ENCODE data around the gene RUNX3. TPM values are rescaled to one million over a fixed set of nuclear protein-coding genes. Genes with fewer than 3 reads are reported as not detected.

Gene RUNX3
- total RNA-seq, 6 experiments from 2014 or later = 0.46 to 3.1 (median 0.84) TPM

DNA sequence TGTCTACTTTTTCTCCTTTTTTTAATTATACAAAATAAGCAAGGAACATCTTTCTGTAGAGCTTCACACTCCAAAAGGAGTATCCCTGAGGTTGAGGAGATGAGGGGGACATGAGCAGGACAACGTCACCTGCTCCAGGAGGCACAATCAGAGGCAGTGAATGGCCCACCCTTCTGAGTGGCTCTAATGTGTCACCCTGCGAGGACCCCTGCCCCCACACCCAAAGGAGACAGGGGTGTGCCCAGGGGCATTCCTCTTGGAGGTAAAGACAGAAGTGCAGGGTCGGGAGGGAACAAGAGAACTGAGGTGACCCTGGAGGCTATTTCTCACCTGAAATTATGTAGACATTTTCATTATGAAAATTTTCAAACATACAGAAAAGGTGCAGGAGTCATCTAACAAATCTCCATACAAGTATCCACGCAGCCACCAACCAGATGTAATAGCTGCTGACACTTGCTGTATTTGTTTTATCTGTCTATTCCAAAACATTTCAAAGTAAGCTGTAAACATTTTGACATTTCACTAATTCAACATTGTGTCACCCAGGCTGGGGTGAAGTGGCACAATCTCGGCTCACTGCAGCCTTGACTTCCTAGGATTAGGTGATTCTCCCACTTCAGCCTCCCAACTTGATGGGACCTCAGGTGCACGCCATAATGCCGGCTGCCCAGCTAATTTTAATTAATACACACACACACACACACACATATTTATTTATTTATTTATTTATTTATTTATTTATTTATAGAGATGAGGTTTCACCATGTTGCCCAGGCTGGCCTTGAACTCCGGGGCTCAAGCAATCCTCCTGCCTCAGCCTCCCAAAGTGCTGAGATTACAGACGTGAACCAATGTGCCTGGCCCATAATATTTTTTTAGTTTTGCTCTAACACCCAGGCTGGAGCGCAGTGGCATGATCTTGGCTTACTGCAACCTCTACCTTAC lies 70.7 kb downstream of the RUNX3 start:
- Histone ChIP-seq H3K36me3 (no peaks in the 10 kb centered on the region), H3K4me1 (no peaks in the 10 kb centered on the region)
- intact Hi-C loops (cut with DNase I) = loop anchor here (10.0 kb wide), 2 partner anchors 45 to 185 kb away; no protein-coding TSS in a partner anchor

DNA sequence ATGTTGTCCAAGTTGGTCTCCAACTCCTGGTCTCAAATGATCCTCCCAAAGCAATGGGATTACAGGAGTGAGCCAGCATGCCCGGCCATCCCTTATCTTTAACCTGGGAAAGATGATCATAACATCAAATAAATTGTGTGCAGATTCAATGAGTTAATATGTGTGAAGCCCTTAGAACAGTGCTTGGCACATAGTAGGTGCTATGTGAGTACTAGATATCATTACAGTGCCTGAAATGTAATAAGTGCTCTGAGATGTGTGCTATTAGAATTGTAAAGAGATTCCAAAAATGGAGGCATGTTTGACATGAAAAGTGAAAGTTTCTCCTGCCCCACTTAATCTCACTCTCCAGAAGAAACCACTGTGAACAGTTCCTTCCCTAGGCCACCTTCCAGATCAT lies 71.8 kb downstream of the RUNX3 start:
- no peaks in the 10 kb centered on the region for H3K36me3 ChIP-seq
- no peaks in the 10 kb centered on the region for H3K4me1 ChIP-seq
- TF ChIP-seq, protein P1, sequence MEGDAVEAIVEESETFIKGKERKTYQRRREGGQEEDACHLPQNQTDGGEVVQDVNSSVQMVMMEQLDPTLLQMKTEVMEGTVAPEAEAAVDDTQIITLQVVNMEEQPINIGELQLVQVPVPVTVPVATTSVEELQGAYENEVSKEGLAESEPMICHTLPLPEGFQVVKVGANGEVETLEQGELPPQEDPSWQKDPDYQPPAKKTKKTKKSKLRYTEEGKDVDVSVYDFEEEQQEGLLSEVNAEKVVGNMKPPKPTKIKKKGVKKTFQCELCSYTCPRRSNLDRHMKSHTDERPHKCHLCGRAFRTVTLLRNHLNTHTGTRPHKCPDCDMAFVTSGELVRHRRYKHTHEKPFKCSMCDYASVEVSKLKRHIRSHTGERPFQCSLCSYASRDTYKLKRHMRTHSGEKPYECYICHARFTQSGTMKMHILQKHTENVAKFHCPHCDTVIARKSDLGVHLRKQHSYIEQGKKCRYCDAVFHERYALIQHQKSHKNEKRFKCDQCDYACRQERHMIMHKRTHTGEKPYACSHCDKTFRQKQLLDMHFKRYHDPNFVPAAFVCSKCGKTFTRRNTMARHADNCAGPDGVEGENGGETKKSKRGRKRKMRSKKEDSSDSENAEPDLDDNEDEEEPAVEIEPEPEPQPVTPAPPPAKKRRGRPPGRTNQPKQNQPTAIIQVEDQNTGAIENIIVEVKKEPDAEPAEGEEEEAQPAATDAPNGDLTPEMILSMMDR (IDR thresholded peaks at IDR 0.05) = no peak
- no peak for TF ChIP-seq POLR2A (IDR thresholded peaks at IDR 0.05)
- 100% methylated on average over 1 of the region's 1 CpG for WGBS (ENCODE audit: insufficient coverage, low coverage, low lambda C conversion rate, missing lambda C conversion rate)
- no peaks in the 10 kb centered on the region for H3K9me3 ChIP-seq
- no peak for DNase-seq
- no peaks in the 10 kb centered on the region for H3K27me3 ChIP-seq
- no peak overlapping the region for H3K4me3 ChIP-seq
- intact Hi-C loops (cut with DNase I) = loop anchor here in 1 of 2 donors (10.0 kb wide), 1 partner anchor 47 kb away; no protein-coding TSS in a partner anchor
- no peak overlapping the region for H3K27ac ChIP-seq
- ATAC-seq = no peak

More for the DNA sequence above, 70.7 kb downstream of the RUNX3 start:
- no peak for TF ChIP-seq POLR2A (IDR thresholded peaks at IDR 0.05)
- TF ChIP-seq, protein P1 (IDR thresholded peaks at IDR 0.05) = no peak
- Histone ChIP-seq H3K4me3 (no peak overlapping the region), H3K9me3 (no peaks in the 10 kb centered on the region), H3K27ac (no peak overlapping the region), H3K27me3 (no peaks in the 10 kb centered on the region)
- 70% methylated on average over 9 of the region's 10 CpGs for WGBS (ENCODE audit: insufficient coverage, low coverage, low lambda C conversion rate, missing lambda C conversion rate)
- DNase-seq = no peak
- peak in 3 of 4 donors; percentile 67 to 73 (median 71) for ATAC-seq

GRCh38 chr1:24857507-24858133 lies 72.5 kb downstream of the RUNX3 start:
- TF ChIP-seq POLR2A (IDR thresholded peaks at IDR 0.05) = no peak
- TF ChIP-seq, protein P1 (IDR thresholded peaks at IDR 0.05) = no peak
- no peaks in the 10 kb centered on the region for H3K36me3 ChIP-seq
- no peaks in the 10 kb centered on the region for H3K4me1 ChIP-seq
- 65% methylated on average over 4 of the region's 6 CpGs for WGBS (ENCODE audit: insufficient coverage, low coverage, low lambda C conversion rate, missing lambda C conversion rate)
- H3K4me3 ChIP-seq = no peak overlapping the region
- no peaks in the 10 kb centered on the region for H3K9me3 ChIP-seq
- H3K27ac ChIP-seq = no peak overlapping the region
- intact Hi-C loops (cut with DNase I) = loop anchor here in 1 of 2 donors (10.0 kb wide), 1 partner anchor 47 kb away; no protein-coding TSS in a partner anchor
- DNase-seq (no peak), ATAC-seq (no peak)
- no peaks in the 10 kb centered on the region for H3K27me3 ChIP-seq

DNA sequence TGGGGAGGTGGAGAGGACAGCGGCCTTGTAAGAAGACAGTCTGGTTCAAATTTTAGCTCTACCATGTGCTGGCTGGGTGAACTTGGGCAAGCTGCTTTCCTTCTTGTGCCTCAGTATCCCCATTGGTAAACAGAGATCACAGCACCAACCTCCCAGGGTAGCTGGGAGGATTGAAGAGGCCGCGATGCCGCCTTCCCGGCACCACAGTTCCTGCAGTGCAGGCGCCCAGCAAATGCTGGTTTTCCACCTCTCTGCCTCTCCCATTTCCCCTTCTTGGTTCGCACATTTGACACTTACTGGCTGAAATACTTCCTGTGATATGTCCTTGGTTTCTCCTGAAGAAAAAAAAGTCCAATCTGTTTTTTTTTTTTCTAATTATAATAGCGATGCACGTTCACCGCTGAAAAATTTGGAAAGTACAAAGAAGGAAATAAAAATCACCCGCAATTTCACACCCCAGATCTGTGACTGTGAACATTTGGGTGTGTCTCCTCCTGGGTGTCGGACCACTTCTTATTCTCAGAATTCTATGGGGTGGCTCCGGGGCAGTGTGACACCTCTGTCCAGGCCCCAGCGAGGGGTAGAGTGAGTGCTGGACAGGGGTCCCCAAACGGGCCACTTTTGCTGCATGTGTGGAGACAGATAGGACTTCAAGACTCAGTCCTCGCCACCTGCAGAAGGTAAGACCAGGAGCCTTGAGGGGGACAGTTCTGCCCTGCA lies 73.1 kb downstream of the RUNX3 start:
- ATAC-seq (no peak), DNase-seq (no peak)
- Histone ChIP-seq H3K4me1 (no peaks in the 10 kb centered on the region), H3K4me3 (no peak overlapping the region), H3K36me3 (no peaks in the 10 kb centered on the region), H3K9me3 (no peaks in the 10 kb centered on the region), H3K27me3 (no peaks in the 10 kb centered on the region), H3K27ac (no peak overlapping the region)
- intact Hi-C loops (cut with DNase I) = loop anchor here in 1 of 2 donors (10.0 kb wide), 1 partner anchor 48 kb away; no protein-coding TSS in a partner anchor
- TF ChIP-seq, protein P1 (IDR thresholded peaks at IDR 0.05) = no peak
- TF ChIP-seq POLR2A (IDR thresholded peaks at IDR 0.05) = no peak
- WGBS (ENCODE audit: insufficient coverage, low coverage, low lambda C conversion rate, missing lambda C conversion rate) = 66% methylated on average over 9 of the region's 16 CpGs
